Skeletal muscle cell (primary cell): ENCODE data around the gene MME.
A peak's percentile ranks its signal among the peaks of the same experiment; 100 is the strongest.
"Not testable (repeated sequence)": the region's sequence is repeated elsewhere in the genome, so short reads cannot be mapped to it uniquely, and the experiment has no call there.

Experiments
- DNase-seq: peaks from one replicate; pipeline ENCODE4 v3.0.0-alpha.2; 2010; ENCODE audit warnings: low read depth
- H3K4me3 ChIP-seq: 2 replicates; pipeline ENCODE4 v1.5.1; 2011; ENCODE audit warnings: low read depth, mild to moderate bottlenecking, control low read depth, low read length, moderate library complexity

Gene MME

DNA sequence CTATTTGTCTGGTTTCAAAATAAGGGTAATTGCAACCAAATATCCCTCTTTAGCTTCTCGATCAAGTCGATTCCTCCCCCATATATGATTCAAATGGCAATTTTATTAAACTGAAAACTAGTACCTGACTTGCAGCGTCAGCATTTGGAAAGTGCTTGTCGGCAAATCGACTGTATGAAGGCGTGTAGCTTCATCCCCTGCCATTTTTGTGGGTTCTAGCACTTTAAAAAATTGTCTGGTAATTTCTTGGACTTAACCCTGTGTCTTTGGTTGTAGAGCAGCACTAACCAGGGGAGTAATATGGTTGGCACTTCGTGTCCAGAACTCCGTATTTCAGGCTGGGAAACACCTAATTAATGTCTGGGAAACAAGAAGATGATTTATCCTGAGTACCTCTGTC lies 573 bp downstream of the MME start:
- H3K4me3 ChIP-seq = peak overlapping the region; percentile 87
- no peak for DNase-seq

DNA sequence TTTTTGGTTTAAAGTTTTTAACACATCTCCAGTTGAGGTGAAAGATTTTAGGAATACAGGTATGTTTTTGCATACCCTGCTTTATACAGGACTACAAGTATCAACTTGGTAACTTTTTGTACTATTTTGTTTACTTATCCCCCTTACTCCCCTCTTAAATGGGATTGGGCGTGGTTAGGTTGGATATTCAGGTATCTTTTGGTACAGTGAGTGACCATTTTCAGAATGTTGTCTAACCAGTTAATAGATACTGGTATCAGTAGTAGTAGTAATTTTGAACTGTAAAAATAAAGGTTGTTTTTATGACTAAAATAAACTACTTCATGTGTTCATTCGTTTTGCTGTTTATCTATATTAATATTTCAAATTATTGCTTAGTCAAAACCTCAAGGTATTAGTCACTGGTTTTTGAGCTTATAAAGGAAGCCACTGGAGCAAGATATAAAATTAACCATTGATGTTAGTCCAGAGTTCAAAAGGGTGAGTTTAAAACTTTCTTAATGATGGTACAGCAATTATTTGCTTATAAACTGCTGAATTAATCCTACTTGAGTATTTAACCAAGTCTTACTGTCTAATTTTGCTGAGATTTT lies 3.3 kb downstream of the MME start:
- DNase-seq = no peak
- H3K4me3 ChIP-seq = no peak overlapping the region

DNA sequence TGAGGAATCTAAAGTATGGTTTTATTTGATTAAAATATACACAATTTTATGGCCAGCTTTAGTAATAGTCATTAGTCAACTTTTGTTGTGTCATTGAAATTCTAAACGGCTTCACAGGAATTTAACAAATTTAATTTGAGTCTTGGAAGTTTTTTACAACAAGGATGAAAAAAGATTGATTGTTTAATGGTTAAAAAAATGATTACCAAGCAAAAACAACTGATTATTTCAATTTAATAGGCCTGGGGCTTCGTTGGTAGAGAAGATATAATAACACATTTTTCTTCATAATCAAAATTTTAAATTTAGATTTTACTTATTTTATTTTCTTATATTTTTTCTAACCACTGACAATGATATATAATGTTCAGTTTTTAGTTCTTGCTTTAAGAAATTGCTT lies 4.4 kb downstream of the MME start:
- no peak overlapping the region for H3K4me3 ChIP-seq
- DNase-seq = no peak

GRCh38 chr3:155086051-155086450 lies 5.9 kb downstream of the MME start:
- peak; percentile 56 for DNase-seq

DNA sequence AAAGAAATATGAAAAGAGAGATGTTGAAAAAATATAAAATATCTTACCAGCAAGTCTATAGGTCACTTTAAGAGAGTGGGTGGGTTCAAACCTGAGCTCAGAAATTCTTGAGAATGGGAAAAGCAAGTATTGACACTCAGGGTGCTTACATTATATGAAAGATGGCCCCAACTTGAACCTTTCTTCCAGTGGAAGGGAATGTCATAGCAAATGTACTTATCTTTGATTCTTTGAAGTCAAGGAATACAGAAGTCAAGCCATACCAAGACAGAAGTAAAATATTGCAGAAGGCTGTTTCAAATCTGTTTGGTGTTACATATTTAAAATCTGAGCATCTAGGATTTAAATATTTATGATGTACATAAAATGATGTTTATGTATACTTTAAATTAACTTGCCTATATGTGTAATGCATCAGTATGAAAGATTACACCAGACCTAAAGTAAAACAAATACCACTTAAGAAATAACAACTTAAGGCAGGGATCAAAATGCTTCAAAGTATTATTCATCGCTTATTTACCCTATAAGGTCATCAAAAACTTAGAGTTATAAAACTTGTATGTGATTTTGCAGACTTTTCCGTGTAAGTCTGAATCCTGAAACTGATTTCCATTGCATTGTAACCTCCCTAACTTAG lies 8.7 kb downstream of the MME start:
- H3K4me3 ChIP-seq = no peak overlapping the region
- no peak for DNase-seq

More at GRCh38 chr3:155086051-155086450, 5.9 kb downstream of the MME start:
- H3K4me3 ChIP-seq = no peak overlapping the region

DNA sequence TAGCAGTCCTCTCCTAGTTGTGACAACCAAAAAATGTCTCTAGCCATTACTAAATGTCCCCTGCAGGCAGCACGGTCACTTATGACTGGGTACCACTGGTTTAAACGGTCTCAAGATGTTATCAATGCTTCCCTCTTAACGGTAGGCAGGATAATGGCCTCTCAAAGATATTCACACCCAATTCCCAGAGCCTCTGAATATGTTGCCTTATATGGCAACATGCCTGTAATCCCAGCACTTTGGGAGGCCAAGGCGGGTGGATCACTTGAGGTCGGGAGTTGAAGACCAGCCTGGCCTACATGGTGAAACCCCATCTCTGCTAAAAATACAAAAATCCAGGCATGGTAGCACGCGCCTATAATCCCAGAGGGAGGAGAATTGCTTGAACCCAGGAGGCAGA lies 9.4 kb downstream of the MME start:
- no peak for DNase-seq
- H3K4me3 ChIP-seq = no peak overlapping the region

DNA sequence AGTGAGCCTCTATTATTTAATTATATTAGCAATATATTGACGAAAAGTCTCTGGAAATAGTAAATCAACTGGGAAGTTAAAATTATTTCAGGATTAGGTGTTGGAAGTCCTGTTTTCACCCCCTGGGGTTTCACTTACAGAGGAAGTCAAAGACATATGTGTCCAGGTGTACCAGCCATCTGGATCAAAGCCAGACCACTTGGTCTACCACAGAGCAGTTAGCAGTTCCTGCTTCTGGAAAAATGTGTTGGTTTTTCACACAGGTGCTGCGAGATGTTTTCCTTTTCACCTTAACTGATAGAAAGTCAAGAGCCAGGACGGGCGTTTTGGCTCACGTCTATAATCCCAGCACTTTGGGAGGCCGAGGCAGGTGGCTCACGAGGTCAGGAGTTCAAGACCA lies 13.1 kb downstream of the MME start:
- H3K4me3 ChIP-seq = no peak overlapping the region
- no peak for DNase-seq

DNA sequence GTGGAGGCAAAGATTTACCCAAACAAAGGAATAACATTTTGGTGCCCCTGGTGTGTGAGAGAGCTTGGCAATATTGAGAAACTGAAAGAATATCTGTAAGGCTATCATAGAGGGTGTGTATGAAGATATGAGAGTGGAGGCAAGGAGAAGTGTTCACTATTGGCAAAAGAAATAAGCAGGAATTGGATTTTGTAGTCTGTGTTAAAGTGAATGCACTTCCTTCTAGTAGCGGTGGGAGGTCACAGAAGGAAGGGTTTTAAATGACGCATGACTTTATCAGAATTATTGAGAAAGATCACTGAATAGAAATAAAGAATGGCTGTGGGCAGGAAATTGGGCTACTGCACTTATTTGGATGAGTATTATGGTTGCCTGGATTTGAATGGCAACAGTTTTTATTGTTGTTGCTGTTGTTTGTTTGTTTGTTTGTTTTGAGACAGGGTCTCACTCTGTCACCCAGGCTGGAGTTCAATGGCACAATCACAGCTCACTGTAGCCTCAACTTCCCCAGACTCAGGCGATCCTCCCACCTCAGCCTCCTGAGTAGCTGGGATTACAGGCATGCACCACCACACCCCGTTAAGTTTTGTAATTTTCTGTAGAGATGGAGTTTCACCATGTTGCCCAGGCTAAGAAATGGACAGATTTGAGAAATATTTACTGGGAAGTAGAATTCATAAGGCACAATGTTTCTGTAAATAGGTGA lies 16.3 kb downstream of the MME start:
- H3K4me3 ChIP-seq = no peak overlapping the region
- no peak for DNase-seq

- DNase-seq = no peak
- H3K4me3 ChIP-seq = no peak overlapping the region
Measured at GRCh38 chr3:155097009-155097349, 16.9 kb downstream of the MME start.

DNA sequence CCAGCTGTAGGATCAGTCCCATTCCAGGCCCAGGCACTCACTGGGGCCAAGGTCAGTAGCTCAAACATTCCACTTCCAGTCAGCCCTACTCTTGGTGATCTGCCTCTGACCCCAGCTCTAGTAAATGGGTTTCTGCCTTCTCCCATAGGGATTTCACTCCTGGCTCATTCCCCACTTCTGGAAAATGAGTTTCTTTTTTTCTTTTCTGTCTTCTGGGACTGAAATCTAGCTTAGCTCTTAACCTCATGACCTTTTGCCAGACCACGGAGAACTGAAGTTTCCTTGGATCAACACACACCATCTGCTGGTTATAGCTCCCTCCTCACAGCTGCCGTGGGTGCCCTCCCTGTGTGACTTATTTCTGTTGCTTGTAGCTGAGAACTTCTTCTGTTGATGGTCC lies 21.3 kb downstream of the MME start:
- peak; percentile 90 for DNase-seq
- H3K4me3 ChIP-seq = no peak overlapping the region

DNA sequence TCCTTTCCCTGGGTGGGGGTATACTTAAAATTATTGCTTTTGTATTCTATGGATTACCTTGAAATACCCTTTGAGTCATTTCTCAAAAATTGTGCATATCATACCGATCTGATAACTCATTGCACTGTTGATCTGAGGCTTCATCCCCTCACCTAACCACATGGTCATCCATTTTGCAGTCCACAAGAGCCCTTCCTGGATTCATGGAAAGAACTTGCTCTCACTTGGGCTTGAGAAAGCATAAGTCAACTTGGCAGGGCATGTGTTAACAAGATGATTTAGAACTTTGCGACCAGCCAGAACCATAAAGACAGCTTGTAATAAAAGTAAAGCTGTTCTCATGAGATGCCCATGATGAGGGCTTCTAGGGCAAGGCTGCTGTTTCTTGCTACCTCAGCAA lies 22.2 kb downstream of the MME start:
- DNase-seq = peak; percentile 64
- H3K4me3 ChIP-seq = no peak overlapping the region

- H3K4me3 ChIP-seq = no peak overlapping the region
Measured at GRCh38 chr3:155103686-155104085, 23.6 kb downstream of the MME start.

DNA sequence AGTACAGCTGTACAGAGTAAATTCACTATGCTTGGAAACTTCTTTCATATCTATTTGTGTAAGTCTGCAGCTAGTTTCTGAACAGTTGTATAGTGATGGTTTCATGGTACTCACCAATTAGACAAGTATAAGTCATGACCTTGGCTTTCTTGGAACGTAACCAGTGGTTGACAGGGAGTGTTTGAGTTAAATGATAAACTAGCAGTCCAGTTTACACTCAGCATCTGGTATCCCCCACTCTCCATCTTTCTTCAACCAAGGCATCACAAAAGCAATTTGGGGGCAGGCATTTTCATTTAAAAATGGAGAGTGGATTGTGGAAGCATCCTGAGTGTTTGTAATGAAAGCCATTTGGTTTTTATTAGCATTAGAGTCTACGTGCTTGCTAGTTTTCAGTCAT lies 26.0 kb downstream of the MME start:
- no peak overlapping the region for H3K4me3 ChIP-seq
- DNase-seq = no peak

More at GRCh38 chr3:155103686-155104085, 23.6 kb downstream of the MME start:
- DNase-seq = no peak

GRCh38 chr3:155110022-155110421 lies 29.9 kb downstream of the MME start:
- DNase-seq = no peak
- H3K4me3 ChIP-seq = no peak overlapping the region

DNA sequence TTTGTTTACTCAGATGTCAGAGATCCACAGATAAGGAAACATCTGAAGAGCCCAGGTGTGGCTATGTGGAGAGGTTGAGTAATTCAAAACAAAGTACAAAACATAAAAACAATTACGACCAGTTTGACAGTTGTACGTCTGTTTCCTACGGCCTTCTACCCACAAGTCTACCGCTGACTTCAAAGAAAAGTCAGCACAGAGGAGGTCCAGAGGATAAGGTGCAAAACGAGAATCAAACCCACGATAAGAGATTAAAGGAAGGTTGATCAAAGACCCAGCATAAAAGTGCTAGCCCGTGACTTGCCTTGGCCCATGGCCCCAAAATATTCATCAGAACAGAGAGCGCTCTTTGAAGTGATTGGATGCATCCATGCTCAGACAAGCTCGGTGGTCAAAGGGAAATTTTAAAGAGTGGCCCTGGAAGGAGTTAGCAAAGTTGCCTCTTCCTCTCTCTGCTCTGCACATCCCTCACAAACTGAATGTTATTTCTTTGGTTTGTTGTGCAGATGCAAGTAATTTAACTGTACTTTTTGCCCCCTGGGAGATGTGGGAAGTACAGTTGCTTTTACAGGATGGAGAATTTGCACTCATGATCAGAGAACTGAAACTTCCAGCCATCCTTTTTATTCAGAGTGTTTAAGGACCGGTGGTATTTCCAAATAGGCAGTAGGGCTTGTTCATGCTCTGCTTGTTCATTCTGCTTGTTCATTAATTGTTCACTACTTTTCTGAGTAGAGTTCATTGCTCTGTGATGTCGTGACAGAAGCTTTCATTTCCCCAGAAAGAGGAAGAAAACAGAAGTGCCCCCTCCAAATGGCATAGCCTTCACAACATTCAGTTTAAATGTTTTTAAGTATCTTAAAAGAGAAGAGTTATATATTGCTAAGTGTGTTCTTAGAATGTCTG lies 31.1 kb downstream of the MME start:
- no peak overlapping the region for H3K4me3 ChIP-seq
- DNase-seq = no peak

DNA sequence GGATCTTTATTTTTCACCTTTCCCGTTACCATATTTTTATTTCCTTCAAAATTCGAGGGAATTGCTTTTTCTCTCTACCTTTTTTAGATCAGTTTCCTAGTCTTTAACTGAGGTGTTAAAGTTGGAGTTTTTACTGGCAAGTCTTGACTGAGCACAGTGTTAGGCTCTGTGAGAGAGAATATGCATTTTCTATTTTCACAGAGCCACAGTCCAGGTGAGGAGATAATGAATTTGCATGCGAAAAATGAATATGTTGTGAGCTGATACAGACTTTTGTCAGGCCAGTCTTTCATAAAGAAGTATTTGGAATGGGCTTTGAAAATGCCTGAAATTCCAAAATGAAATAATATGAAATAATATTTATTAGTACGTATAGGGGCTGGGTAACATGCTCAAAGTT lies 31.9 kb downstream of the MME start:
- H3K4me3 ChIP-seq = no peak overlapping the region
- no peak for DNase-seq

DNA sequence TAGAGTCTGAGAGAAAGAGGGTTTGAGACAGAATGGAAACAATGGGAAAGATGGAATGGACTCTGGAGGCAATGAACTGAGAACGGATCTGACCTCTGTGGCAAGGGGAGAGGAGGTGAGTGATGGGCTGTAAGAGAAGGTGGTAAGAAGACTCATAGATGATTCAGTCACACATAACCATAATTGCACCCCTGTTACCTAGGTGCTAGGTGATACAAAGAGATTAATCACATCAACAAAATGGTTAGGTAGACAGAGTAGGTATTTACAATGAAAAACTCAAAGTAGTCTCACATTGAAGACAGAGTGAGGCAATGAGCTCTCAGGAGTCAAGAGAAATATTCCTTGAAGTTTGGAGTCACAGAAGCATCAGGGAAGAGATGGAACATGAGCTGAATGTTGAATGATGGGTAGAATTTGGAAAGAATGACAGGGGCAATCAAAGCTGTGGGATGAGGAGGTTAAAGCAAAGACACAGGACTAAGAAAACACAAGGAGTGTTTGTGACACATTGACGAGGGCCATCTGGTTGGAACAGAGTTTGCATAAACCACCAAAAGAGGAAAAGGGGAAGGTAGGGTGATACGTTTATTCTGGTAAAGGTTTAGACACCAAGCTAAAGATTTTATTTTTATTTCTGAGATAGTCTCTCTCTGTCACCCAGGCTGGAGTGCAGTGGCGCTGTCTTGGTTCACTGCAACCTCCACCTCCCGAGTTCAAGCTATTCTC lies 32.7 kb downstream of the MME start:
- DNase-seq = no peak
- no peak overlapping the region for H3K4me3 ChIP-seq

DNA sequence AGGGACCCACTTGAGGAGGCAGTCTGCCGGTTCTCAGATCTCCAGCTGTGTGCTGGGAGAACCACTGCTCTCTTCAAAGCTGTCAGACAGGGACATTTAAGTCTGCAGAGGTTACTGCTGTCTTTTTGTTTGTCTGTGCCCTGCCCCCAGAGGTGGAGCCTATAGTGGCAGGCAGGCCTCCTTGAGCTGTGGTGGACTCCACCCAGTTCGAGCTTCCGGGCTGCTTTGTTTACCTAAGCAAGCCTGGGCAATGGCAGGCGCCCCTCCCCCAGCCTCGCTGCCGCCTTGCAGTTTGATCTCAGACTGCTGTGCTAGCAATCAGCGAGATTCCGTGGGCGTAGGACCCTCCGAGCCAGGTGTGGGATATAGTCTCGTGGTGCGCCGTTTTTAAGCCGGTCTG lies 44.6 kb downstream of the MME start:
- H3K4me3 ChIP-seq, DNase-seq: not testable (repeated sequence)

DNA sequence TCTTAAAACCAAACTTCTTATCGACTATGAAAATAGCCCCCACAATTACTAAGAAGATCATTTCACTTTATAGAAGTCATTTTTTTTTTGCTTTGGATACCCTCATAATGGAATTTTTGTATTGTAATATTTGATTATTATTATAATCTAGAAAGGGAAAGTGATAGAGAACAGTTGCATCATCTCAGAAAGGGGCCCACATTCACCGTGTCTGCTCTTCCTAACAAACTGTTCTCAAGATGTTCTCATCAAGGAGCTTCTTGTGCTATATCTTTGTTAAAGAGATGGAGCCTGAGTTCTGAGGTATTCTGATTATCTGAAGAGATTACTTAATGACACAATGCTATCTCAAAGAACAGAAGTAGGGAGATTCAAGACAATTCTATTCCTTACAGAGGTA lies 49.3 kb downstream of the MME start:
- no peak overlapping the region for H3K4me3 ChIP-seq
- DNase-seq = no peak
